A673 (cell line): Measurements from ENCODE around the gene CHRNB4. TPM values are rescaled to one million over a fixed set of nuclear protein-coding genes. Genes with fewer than 3 reads are reported as not detected.

ENCODE experiments used
- BruUV-seq: library from RNA; stranded (reverse); fragments of 400-500 nt; replicated peaks from 2 replicates; lab custom pipeline; 2021; lab: Mats Ljungman, UMichigan
- CTCF ChIA-PET: fragments of 300-600 bp; sonication (Branson Sonifier 250); formaldehyde crosslinking; loops from one replicate; lab custom pipeline; 2022; ENCODE audit warnings: antibody characterized with exemption; lab: Charles Lee
- POLR2A ChIA-PET: fragments of 300-600 bp; sonication (Branson Sonifier 250); formaldehyde crosslinking; loops from one replicate; lab custom pipeline; 2022; ENCODE audit warnings: antibody characterized with exemption; ENCODE audit not compliant: low non-redundant PET; lab: Charles Lee
- DNase-seq: peaks from one replicate; pipeline ENCODE4 v3.0.0-alpha.2; 2015; ENCODE audit warnings: low spot score
- H3K27ac ChIP-seq: fragments of 200-600 bp; sonication (generic); 2 replicates; pipeline ENCODE4 v1.5.1; 2016; ENCODE audit warnings: mixed run types, low read depth, mild to moderate bottlenecking, mixed read lengths, antibody characterized with exemption, low read length; ENCODE audit not compliant: poor library complexity, severe bottlenecking
- H3K27me3 ChIP-seq: fragments of 200-600 bp; sonication (generic); replicated peaks from 2 replicates; pipeline ENCODE4 v1.6.1; 2017; ENCODE audit warnings: mixed run types, low read depth, mild to moderate bottlenecking, mixed read lengths, antibody characterized with exemption, low read length; ENCODE audit not compliant: insufficient read depth, poor library complexity
- H3K36me3 ChIP-seq: fragments of 200-600 bp; sonication (generic); 2 replicates; pipeline ENCODE4 v1.6.1; 2016; ENCODE audit warnings: mixed run types, mild to moderate bottlenecking, mixed read lengths, antibody characterized with exemption, low read length; ENCODE audit not compliant: insufficient read depth, poor library complexity, severe bottlenecking
- H3K4me1 ChIP-seq: fragments of 200-600 bp; sonication (generic); 2 replicates; pipeline ENCODE4 v1.6.1; 2017; ENCODE audit warnings: mixed run types, mild to moderate bottlenecking, mixed read lengths, antibody characterized with exemption, low read length; ENCODE audit not compliant: insufficient read depth, poor library complexity, severe bottlenecking
- H3K4me3 ChIP-seq: fragments of 200-600 bp; sonication (generic); 2 replicates; pipeline ENCODE4 v1.5.1; 2016; ENCODE audit warnings: low read depth, mixed run types, mild to moderate bottlenecking, mixed read lengths, low read length; ENCODE audit not compliant: poor library complexity, severe bottlenecking
- H3K9me3 ChIP-seq: fragments of 200-600 bp; sonication (generic); 2 replicates; pipeline ENCODE4 v1.6.1; 2016; ENCODE audit warnings: mixed run types, low read depth, mild to moderate bottlenecking, mixed read lengths, antibody characterized with exemption, low read length; ENCODE audit not compliant: poor library complexity, severe bottlenecking
- EZH2 ChIP-seq: fragments of 200-600 bp; sonication (generic); IDR thresholded peaks from 2 replicates; pipeline ENCODE4 v1.6.1; 2017; ENCODE audit warnings: borderline replicate concordance, low read depth, mild to moderate bottlenecking, mixed read lengths, antibody characterized with exemption, low read length; ENCODE audit not compliant: poor library complexity, severe bottlenecking
- intact Hi-C: fragments of 100-400 bp; cut with micrococcal nuclease; formaldehyde crosslinking; loops from one replicate; pipeline ENCODE4 v1.10.0; 2022; ENCODE audit not compliant: unreplicated experiment
- total RNA-seq: library from RNA; stranded (reverse); gene quantifications from 2 replicates; pipeline ENCODE4 v1.2.3, GENCODE V29; 2021
- TF ChIP-seq, protein P1 (sequence below): fragments of 300-800, 200-600 bp; sonication (generic); conservative IDR thresholded peaks from 2 replicates; pipeline ENCODE4 v1.5.1; 2017; ENCODE audit warnings: low read depth, mild to moderate bottlenecking, antibody characterized with exemption, low read length, moderate library complexity, mixed read lengths

Gene CHRNB4
- total RNA-seq, 1 experiment from 2014 or later, result not detected

DNA sequence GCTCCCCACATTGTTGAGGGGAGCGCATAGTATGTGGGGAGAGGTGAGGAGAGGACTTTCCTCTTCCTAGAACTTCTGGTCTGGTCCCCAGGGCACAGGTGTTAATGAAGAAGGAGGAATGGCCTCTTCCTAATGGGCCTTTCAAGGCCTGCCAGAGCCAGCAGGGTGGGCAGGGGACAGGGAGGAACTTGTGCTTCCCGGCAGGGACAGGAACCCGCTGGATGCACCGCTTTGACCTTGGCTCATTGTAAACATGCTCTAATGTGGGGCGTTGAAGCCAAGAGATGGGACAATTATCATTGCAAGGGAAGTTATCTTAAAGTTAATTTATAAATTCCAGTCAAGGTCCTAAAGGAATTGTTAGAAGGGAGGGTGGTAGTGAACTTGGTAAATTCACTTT is 21.0 kb upstream of the CHRNB4 start:
- CTCF ChIA-PET, result no interaction called here
- Histone ChIP-seq H3K27ac (no peak overlapping the region), H3K4me1 (no peaks in the 10 kb centered on the region), H3K4me3 (no peak overlapping the region), H3K36me3 (no peaks in the 10 kb centered on the region), H3K27me3 (peaks cover 96% of the 10 kb centered on the region), H3K9me3 (no peaks in the 10 kb centered on the region)
- no TSS peak for BruUV-seq
- DNase-seq, result no peak
- POLR2A ChIA-PET, result no interaction called here
- intact Hi-C loops, result no loop called here
- no peak for TF ChIP-seq EZH2
- TF ChIP-seq, protein P1, sequence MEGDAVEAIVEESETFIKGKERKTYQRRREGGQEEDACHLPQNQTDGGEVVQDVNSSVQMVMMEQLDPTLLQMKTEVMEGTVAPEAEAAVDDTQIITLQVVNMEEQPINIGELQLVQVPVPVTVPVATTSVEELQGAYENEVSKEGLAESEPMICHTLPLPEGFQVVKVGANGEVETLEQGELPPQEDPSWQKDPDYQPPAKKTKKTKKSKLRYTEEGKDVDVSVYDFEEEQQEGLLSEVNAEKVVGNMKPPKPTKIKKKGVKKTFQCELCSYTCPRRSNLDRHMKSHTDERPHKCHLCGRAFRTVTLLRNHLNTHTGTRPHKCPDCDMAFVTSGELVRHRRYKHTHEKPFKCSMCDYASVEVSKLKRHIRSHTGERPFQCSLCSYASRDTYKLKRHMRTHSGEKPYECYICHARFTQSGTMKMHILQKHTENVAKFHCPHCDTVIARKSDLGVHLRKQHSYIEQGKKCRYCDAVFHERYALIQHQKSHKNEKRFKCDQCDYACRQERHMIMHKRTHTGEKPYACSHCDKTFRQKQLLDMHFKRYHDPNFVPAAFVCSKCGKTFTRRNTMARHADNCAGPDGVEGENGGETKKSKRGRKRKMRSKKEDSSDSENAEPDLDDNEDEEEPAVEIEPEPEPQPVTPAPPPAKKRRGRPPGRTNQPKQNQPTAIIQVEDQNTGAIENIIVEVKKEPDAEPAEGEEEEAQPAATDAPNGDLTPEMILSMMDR, result no peak

DNA sequence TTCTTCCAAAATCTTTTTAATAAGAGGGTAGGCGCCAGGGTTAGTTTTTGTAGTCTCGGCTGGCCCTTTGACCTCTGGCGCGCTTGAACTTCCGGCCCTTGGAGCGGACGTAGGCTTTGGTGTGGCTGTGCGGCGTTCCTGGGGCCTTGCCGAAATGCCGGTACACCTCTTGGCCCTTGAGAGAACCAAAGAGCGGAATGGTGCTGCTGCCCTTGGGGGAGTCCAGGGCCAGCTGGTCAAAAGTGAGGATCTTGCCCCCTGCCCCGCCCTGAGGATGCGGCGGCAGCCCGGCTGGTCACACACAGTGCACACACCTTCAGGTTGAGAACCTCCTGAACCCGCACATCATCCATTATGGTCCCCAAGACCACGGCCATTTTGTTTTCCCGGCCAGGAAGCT is 20.0 kb upstream of the CHRNB4 start:
- no peak for TF ChIP-seq EZH2
- TF ChIP-seq, protein P1, result no peak

DNA sequence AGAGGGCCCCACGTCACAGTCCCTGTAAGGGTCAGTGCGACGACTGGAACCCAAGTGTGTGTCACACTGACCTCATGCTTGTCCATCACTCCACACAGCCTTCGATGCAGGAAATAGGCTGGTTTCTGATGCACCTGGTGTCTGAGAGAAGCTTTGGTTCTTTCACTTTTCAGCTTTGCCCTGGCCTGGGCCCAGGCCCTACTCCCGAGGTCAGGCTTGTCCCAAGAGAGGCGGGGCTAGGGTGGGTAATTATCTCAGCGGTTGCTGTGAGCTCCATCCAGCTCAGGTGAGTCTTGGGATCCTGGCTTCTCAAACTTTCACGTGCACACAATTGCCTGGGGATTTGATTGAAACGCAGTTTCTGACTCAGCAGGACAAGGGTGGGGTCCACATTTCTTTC is 19.6 kb upstream of the CHRNB4 start:
- POLR2A ChIA-PET, result interaction anchor here (0.6 kb wide), 1 partner anchor 9 kb away, joined by 3 read pairs; no protein-coding TSS in a partner anchor
- TF ChIP-seq EZH2, result no peak
- TF ChIP-seq, protein P1, result no peak
- Histone ChIP-seq H3K27ac (no peak overlapping the region), H3K4me1 (no peaks in the 10 kb centered on the region), H3K36me3 (no peaks in the 10 kb centered on the region), H3K4me3 (no peak overlapping the region), H3K27me3 (peaks cover 95% of the 10 kb centered on the region), H3K9me3 (no peaks in the 10 kb centered on the region)
- BruUV-seq, result no TSS peak
- CTCF ChIA-PET, result interaction anchor here (0.6 kb wide), 1 partner anchor 22 kb away, joined by 3 read pairs; no protein-coding TSS in a partner anchor
- no peak for DNase-seq
- intact Hi-C loops, result no loop called here

More for the DNA sequence above, 20.0 kb upstream of the CHRNB4 start:
- no peak for DNase-seq
- no peak overlapping the region for H3K27ac ChIP-seq
- no peak overlapping the region for H3K4me3 ChIP-seq
- no peaks in the 10 kb centered on the region for H3K36me3 ChIP-seq
- ChIA-PET POLR2A (no interaction called here), CTCF (no interaction called here)
- H3K4me1 ChIP-seq, result no peaks in the 10 kb centered on the region
- no TSS peak for BruUV-seq
- no peaks in the 10 kb centered on the region for H3K9me3 ChIP-seq
- peaks cover 96% of the 10 kb centered on the region for H3K27me3 ChIP-seq
- intact Hi-C loops, result no loop called here
